Parathyroid adenoma (tissue), 2 donors: ENCODE measurements around the gene ICAM3.

Source experiments
- H2AFZ ChIP-seq: fragments of 300-600 bp; sonication (generic); one replicate; pipeline ENCODE4 v1.7.0; 2017; ENCODE audit warnings: antibody characterized with exemption, mild to moderate bottlenecking
- H3K27ac ChIP-seq: fragments of 300-600 bp; sonication (generic); one replicate; pipeline ENCODE4 v1.7.0; 2017
- H3K27me3 ChIP-seq: fragments of 300-600 bp; sonication (generic); one replicate; pipeline ENCODE4 v1.7.0; 2017; ENCODE audit warnings: low read length; ENCODE audit not compliant: control insufficient read depth, insufficient read depth
- H3K36me3 ChIP-seq: fragments of 300-600 bp; sonication (generic); one replicate; pipeline ENCODE4 v1.7.0; 2017; ENCODE audit warnings: low read length; ENCODE audit not compliant: control insufficient read depth, insufficient read depth
- H3K4me1 ChIP-seq: fragments of 300-600 bp; sonication (generic); one replicate; pipeline ENCODE4 v1.7.0; 2017; ENCODE audit warnings: control low read depth
- H3K4me2 ChIP-seq: fragments of 300-600 bp; sonication (generic); one replicate; pipeline ENCODE4 v1.7.0; 2017; ENCODE audit warnings: low read length
- H3K4me3 ChIP-seq: fragments of 300-600 bp; sonication (generic); one replicate; pipeline ENCODE4 v1.7.0; 2017; ENCODE audit warnings: low read depth, low read length
- H3K79me2 ChIP-seq: fragments of 300-600 bp; sonication (generic); one replicate; pipeline ENCODE4 v1.7.0; 2017; ENCODE audit warnings: control low read depth
- H3K9ac ChIP-seq: fragments of 300-600 bp; sonication (generic); one replicate; pipeline ENCODE4 v1.7.0; 2017; ENCODE audit warnings: mild to moderate bottlenecking
- H3K9me3 ChIP-seq: fragments of 300-600 bp; sonication (generic); one replicate; pipeline ENCODE4 v1.7.0; 2017; ENCODE audit warnings: low read length; ENCODE audit not compliant: control insufficient read depth
- CTCF ChIP-seq: fragments of 300-600 bp; sonication (generic); IDR thresholded peaks from one replicate; pipeline ENCODE4 v1.7.0; 2017; ENCODE audit warnings: antibody characterized with exemption, mild to moderate bottlenecking
- donor health status: primary hyperparathyroidism.

ICAM3 gene

DNA sequence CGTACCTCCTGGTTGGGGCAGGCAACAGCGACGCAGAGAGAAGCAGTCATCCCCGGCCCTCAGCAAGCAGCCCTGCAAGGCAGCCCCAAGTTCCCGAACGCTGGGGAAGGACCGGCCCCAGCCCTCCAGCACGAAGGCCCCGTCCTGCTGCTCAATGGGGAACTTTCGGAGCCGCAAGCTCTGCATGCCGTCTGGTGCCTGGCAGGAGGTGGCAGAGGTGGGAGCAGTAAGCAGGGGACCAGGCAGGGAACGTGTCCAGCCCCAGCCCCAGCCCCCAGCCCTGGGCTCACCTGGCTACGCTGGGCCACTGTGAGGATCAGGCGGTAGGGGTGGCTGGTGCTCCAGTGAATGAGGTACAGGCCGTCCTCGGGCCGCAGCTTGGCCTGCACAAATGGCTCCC is 22.8 kb upstream of the ICAM3 start:
- no peaks in the 10 kb centered on the region for H3K36me3 ChIP-seq
- no peak overlapping the region for H3K27ac ChIP-seq
- H3K4me1 ChIP-seq = no peaks in the 10 kb centered on the region
- no peaks in the 10 kb centered on the region for H3K9me3 ChIP-seq
- no peaks in the 10 kb centered on the region for H3K27me3 ChIP-seq
- H3K4me3 ChIP-seq = no peak overlapping the region
- H3K9ac ChIP-seq = no peak overlapping the region
- H3K79me2 ChIP-seq = no peaks in the 10 kb centered on the region
- H3K4me2 ChIP-seq = no peak overlapping the region
- no peak overlapping the region for H2AFZ ChIP-seq
- no peak for TF ChIP-seq CTCF

DNA sequence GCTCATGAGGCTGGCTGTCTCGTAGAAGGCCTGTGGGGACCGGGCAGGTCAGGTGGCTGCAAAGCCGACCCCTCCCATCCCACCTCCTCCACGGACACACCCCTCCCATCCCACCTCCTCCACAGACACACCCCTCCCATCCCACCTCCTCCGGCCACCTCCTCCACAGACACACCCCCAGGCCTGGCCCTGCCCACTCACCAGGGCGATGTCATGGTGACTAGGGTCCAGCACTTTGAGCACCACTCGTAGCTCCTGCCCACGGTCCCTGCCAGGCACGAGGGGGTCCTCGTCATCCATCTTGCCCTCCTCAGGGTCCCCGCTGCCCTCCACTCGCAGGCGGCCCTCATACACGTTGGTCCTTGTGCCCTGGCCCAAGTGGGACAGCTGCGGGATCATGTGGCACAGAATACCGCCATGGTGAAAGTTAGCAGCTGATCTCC is 22.2 kb upstream of the ICAM3 start:
- no peak for TF ChIP-seq CTCF

GRCh38 chr19:10356431-10356830 is 17.0 kb upstream of the ICAM3 start:
- H3K36me3 ChIP-seq = no peaks in the 10 kb centered on the region
- no peak overlapping the region for H3K9ac ChIP-seq
- no peaks in the 10 kb centered on the region for H3K9me3 ChIP-seq
- no peak overlapping the region for H2AFZ ChIP-seq
- H3K4me3 ChIP-seq = no peak overlapping the region
- no peak overlapping the region for H3K4me2 ChIP-seq
- TF ChIP-seq CTCF = no peak
- H3K4me1 ChIP-seq = no peaks in the 10 kb centered on the region
- H3K79me2 ChIP-seq = no peaks in the 10 kb centered on the region
- H3K27me3 ChIP-seq = no peaks in the 10 kb centered on the region
- H3K27ac ChIP-seq = no peak overlapping the region

More for the DNA sequence above, 22.2 kb upstream of the ICAM3 start:
- Histone ChIP-seq H3K27ac (no peak overlapping the region), H2AFZ (no peak overlapping the region), H3K9ac (no peak overlapping the region), H3K4me3 (no peak overlapping the region), H3K79me2 (no peaks in the 10 kb centered on the region), H3K27me3 (no peaks in the 10 kb centered on the region), H3K4me2 (no peak overlapping the region), H3K36me3 (no peaks in the 10 kb centered on the region), H3K9me3 (no peaks in the 10 kb centered on the region), H3K4me1 (no peaks in the 10 kb centered on the region)

GRCh38 chr19:10353793-10354391 is 14.5 kb upstream of the ICAM3 start:
- no peaks in the 10 kb centered on the region for H3K79me2 ChIP-seq
- TF ChIP-seq CTCF = no peak
- no peaks in the 10 kb centered on the region for H3K36me3 ChIP-seq
- no peak overlapping the region for H3K4me2 ChIP-seq
- no peak overlapping the region for H3K27ac ChIP-seq
- H3K9me3 ChIP-seq = no peaks in the 10 kb centered on the region
- H3K9ac ChIP-seq = no peak overlapping the region
- no peaks in the 10 kb centered on the region for H3K27me3 ChIP-seq
- no peak overlapping the region for H3K4me3 ChIP-seq
- no peaks in the 10 kb centered on the region for H3K4me1 ChIP-seq
- H2AFZ ChIP-seq = no peak overlapping the region
